GM21619 (cell line): ENCODE results near the gene TMA7.
"Not testable (repeated sequence)": the region's sequence is repeated elsewhere in the genome, so short reads cannot be mapped to it uniquely, and the experiment has no call there.

Source experiments
- ATAC-seq: cut with Tn5 transposase; IDR thresholded peaks from one replicate; pipeline ENCODE4 v1.9.1; 2021; ENCODE audit not compliant: unreplicated experiment

TMA7 gene

GRCh38 chr3:48467110-48467454 is 27.0 kb downstream of the TMA7 start:
- ATAC-seq = no peak

GRCh38 chr3:48467473-48468267 is 27.6 kb downstream of the TMA7 start:
- ATAC-seq = no peak

- no peak for ATAC-seq
These were observed 28.3 kb downstream of the TMA7 start for GRCh38 chr3:48468329-48468731.

- ATAC-seq = no peak
These were observed 29.2 kb downstream of the TMA7 start for GRCh38 chr3:48469046-48469915.

GRCh38 chr3:48470286-48470685 is 30.2 kb downstream of the TMA7 start:
- ATAC-seq = no peak

GRCh38 chr3:48472673-48472922 is 32.5 kb downstream of the TMA7 start:
- ATAC-seq = no peak

GRCh38 chr3:48472923-48473616 is 33.0 kb downstream of the TMA7 start:
- ATAC-seq = peak; percentile 70

- no peak for ATAC-seq
These were observed 33.5 kb downstream of the TMA7 start for GRCh38 chr3:48473617-48473952.

GRCh38 chr3:48474031-48474430 is 34.0 kb downstream of the TMA7 start:
- not testable (repeated sequence) for ATAC-seq

- ATAC-seq = no peak
These were observed 34.6 kb downstream of the TMA7 start for GRCh38 chr3:48474619-48475018.

GRCh38 chr3:48475188-48475587 is 35.1 kb downstream of the TMA7 start:
- no peak for ATAC-seq

- ATAC-seq = no peak
These were observed 36.5 kb downstream of the TMA7 start for GRCh38 chr3:48476426-48477053.

- ATAC-seq = no peak
These were observed 38.0 kb downstream of the TMA7 start for GRCh38 chr3:48477959-48478520.

- ATAC-seq = no peak
These were observed 38.8 kb downstream of the TMA7 start for GRCh38 chr3:48478626-48479555.

GRCh38 chr3:48480891-48481290 is 40.8 kb downstream of the TMA7 start:
- not testable (repeated sequence) for ATAC-seq

GRCh38 chr3:48482822-48483221 is 42.8 kb downstream of the TMA7 start:
- ATAC-seq = not testable (repeated sequence)

GRCh38 chr3:48486952-48487351 is 46.9 kb downstream of the TMA7 start:
- ATAC-seq = no peak

- ATAC-seq = no peak
These were observed 52.6 kb downstream of the TMA7 start for GRCh38 chr3:48492461-48493202.

- no peak for ATAC-seq
These were observed 53.1 kb downstream of the TMA7 start for GRCh38 chr3:48493203-48493501.
